ENCODE results near the gene PIK3CG. TPM values are rescaled to one million over a fixed set of nuclear protein-coding genes. Genes with fewer than 3 reads are reported as not detected.

The PIK3CG gene
- total RNA-seq, 1 donor from 2014 or later, result 0.73 TPM

GRCh38 chr7:106855540-106856132 lies 9.4 kb upstream of the PIK3CG start:
- ATAC-seq (no peak), DNase-seq (ENCODE audit: low spot score) (no peak)

DNA sequence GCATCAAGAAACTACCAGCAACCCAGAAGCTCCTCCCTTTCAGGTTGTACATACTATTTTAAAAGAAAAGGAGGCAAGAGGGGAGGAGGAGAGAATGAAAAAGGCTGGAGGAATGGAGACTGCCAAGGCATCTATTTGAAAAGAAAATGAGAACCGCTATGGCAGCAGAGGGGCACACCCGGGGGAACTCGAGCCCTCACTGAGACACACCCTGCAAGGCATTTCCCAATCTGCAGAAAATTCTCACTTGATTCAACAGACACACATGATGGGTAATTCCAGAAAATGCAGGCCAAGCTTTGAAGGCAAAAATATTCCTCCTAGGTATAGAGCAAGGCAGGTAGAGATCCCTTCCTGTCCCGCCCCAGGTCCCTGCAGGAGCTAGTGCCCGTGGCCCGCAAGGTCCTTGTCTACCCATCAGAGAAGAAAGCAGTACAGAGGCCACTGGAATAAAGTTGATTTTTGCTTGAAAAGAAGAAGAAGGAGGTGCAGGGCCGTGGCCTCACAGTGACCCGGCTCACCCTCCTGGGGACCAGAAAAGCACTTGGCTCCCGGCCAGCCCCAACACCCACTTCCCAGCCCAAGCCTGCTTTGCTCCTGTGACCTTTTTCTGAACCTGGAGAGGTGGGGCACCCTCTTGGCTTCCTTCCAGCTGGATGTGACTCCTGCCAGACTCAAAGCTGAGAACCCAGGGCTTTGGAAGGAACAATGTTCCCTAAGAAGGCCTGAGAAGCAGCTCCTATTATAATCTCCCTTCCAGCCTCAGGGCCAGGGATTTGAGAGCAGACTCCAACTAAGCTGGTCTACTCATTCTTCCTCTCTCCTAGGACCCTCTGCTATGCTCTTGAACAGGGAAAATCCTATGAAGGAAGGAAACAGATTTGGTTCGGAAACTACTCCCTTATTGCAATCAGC lies 6.2 kb upstream of the PIK3CG start:
- ATAC-seq, result peak; percentile 32
- DNase-seq (ENCODE audit: low spot score), result peak; percentile 50

GRCh38 chr7:106862317-106863089 lies 2.6 kb upstream of the PIK3CG start:
- ATAC-seq (no peak), DNase-seq (ENCODE audit: low spot score) (no peak)

DNA sequence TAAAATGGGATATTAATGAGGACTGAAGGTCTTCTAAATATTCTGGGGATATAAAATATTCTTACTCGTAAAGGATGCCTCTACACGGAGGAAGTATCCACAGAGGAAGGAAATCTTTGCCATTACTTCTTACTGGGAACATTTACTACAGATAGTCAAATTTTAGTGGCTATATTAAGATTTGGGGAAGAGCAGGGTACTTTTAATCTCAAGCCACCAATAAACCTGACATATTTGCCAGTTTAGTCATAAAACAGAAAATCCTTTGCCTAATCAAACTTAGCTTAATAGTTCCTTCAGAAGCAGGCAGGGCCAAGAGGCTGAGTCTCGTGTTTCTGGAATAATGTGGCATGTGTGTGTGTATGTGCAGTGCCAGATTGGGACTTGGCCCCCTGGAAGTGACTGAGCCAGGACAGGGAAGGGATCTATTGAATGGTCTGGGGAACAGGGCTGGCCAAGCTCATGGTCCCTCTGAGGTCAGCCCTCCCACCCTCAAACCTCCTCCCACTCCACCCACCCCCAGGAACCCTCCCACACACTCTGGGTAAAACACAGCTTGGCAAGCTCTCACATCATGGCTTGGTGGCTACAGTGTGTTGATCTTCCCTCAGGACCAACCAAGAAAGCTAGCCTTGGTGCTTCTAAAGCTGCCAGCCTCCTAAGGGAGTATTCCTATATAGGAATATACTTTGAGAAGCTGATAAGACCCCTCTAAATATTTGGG lies 1.6 kb upstream of the PIK3CG start:
- ATAC-seq, result no peak

DNA sequence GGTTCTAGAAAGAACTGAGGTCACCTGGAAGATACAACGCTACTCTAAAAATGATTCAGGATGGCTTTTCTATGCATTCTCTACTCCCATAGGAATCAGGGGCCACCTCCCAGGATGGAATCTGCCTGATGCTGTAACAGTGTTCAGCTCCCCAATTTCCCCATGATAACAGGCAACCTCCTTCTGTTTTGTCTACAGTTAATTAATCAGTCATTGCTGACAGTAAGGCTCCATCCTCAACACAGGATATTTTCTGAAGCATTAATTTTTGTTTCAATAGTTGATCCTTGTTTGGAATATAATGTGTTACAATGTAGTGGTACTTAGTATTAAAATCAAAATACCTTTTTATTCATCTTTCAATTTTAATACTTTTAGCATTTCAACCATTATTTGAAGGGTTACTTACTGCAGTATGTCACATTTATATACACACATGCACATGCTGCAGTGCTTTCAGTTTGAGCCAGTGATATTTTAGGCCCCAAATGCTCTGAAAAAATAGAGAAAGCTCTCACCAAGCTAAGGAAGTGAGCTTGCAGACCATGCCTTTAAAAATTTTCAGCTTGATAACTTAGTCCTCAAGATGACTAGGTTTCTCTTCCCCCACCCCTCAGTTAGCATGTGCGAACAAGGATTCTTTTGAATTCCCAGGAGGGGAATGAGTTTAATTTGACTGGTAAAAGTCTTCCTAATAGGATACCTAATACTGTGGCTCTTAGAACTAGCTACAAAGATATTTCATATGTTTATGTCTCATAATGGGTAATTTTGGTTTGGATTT lies 592 bp upstream of the PIK3CG start:
- DNase-seq (ENCODE audit: low spot score) (no peak), ATAC-seq (no peak)

More for the DNA sequence above, 1.6 kb upstream of the PIK3CG start:
- no peak for DNase-seq (ENCODE audit: low spot score)

DNA sequence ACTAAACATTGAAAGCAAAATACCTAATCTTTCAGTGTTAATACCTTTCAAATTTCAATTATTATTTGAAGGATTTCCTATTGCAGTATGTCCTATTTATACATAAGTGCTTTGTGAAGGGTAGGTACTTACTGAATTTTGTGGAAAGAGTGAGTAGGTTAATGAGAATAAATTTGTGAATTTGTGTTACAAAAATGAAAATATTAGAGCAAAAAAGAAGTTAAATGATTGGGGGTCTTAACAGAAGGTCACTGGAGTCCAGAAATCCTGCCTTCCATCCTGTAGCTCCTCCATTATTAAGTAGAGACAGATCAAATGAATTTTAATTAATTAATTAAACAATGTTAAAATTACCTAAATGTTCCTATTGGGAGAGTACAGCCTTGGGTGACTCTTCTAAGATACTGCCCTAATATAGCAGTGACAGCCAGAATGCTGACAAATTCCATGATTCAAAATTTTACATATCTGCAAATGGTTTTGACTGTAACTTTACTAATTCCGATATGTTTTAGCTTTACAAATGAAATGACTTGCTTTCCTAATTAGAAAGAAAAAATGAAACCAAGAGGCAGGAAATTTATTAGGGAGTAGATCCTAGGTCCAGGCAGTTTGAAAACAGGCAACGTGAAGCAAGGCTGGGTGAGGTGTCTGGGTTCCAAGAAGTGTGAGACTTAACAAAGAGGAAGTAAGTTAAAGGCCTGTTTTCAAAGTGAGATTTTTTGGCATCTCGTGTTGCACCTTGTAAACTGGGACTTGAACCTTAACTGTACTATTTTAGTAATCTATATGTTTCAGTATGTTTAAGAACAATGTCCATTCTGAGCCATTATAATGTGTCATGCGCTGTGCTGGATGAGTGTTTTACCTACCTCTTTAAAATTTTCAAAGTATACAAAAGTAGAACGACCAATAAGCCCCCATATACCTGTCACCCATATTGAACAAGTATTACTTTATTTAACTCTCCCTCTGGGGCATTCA lies 1.5 kb downstream of the PIK3CG start:
- no peak for ATAC-seq
- DNase-seq (ENCODE audit: low spot score), result no peak

GRCh38 chr7:106867641-106868351 lies 2.7 kb downstream of the PIK3CG start:
- ATAC-seq (no peak), DNase-seq (ENCODE audit: low spot score) (no peak)

DNA sequence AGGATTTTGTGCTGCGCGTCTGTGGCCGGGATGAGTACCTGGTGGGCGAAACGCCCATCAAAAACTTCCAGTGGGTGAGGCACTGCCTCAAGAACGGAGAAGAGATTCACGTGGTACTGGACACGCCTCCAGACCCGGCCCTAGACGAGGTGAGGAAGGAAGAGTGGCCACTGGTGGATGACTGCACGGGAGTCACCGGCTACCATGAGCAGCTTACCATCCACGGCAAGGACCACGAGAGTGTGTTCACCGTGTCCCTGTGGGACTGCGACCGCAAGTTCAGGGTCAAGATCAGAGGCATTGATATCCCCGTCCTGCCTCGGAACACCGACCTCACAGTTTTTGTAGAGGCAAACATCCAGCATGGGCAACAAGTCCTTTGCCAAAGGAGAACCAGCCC lies 3.3 kb downstream of the PIK3CG start:
- ATAC-seq (no peak), DNase-seq (ENCODE audit: low spot score) (no peak)

DNA sequence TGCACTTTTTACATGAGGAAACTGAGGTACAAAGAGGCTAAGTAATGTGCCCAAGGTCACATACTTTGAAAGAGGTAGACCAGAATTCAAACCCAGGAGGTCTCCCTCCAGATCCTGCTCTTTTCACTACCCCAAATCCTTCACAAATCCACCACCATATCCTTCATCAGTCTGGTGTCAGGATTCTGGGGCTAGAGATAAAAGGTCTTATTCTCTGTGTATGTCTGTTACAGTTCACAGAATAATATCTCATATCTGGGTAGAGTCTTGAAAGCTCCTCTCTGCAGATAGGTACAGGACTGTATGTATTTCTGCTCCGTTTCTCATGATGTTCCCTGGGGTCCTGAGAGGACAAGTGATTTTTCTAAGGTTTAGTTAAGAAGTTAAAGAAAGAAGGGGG lies 4.9 kb downstream of the PIK3CG start:
- DNase-seq (ENCODE audit: low spot score), result no peak
- ATAC-seq, result no peak

DNA sequence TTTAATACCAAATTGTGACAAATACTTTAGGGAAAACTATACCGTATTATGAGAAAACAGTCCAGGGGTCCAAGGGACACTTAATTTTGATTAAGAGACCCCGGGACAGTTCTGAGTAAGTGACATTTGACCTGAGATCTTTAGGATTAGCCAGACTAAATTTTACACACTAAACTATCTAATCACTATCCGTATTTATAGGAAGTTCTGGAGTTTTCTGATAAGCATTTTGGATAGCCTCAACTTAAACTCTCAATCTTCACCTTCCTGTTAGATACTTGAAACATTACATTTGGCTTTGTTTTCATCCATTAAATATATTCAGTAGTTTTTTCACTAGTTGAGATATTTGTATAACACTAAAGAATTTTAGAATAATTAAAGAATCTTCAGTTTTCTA lies 5.4 kb downstream of the PIK3CG start:
- no peak for ATAC-seq
- no peak for DNase-seq (ENCODE audit: low spot score)

- ATAC-seq (no peak), DNase-seq (ENCODE audit: low spot score) (no peak)
Observed at GRCh38 chr7:106870983-106871410, 5.9 kb downstream of the PIK3CG start.

DNA sequence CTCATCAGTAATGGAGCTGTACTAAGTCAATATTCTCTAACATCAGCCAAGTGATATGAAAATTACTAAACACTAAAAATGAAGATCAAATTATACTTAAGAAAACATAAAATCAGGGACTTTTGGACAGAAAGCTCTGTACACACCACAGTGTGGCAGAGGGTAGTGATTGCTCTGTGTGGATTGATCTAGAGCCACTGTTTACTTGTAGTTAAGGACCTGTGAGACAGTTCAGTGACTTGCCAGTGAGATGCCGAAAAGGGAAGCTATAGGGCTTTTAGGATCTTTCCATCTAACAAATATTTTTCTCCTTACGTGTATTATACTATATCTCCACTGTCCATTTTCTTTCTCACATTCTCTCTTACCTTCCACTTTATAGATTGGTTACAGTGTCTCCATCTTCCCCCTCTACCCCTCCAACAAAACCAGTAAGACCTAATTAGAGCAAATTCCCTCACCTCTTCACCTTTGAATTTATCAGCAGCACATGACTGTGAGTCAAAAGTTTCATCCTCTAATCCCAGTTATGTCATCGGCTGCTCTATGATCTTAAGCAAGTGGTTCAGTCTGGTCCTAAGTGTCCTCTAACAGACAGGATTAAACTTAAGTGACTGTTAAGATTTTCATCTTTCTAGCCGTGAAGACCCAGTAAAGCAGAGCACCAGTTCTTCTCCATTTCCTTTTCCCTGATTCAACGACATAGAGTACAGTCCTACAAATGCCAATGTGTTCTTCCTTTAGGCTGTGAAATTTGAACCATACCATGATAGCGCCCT lies 6.9 kb downstream of the PIK3CG start:
- no peak for ATAC-seq
- no peak for DNase-seq (ENCODE audit: low spot score)

- ATAC-seq (no peak), DNase-seq (ENCODE audit: low spot score) (no peak)
Observed at GRCh38 chr7:106872763-106873162, 7.7 kb downstream of the PIK3CG start.

- ATAC-seq (no peak), DNase-seq (ENCODE audit: low spot score) (no peak)
Observed at GRCh38 chr7:106874076-106874475, 9.0 kb downstream of the PIK3CG start.

DNA sequence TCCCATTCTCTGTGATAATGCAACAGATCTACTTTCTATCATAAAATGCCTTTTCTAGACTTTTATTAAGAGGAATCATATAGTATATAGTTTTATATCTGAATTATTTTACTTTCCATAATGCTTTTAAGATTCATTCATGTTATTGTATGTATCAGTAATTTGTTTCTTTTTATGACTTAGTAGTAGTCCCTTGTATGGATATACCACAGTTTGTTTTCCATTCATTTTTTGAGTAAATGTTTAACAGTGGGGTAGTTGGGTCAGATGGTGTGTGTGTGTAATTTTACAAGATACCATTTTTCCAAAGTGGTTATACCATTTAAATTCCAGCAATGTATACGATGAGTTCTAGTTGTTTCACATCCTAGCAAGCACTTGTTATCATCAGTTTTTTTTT lies 10.4 kb downstream of the PIK3CG start:
- ATAC-seq (no peak), DNase-seq (ENCODE audit: low spot score) (no peak)

DNA sequence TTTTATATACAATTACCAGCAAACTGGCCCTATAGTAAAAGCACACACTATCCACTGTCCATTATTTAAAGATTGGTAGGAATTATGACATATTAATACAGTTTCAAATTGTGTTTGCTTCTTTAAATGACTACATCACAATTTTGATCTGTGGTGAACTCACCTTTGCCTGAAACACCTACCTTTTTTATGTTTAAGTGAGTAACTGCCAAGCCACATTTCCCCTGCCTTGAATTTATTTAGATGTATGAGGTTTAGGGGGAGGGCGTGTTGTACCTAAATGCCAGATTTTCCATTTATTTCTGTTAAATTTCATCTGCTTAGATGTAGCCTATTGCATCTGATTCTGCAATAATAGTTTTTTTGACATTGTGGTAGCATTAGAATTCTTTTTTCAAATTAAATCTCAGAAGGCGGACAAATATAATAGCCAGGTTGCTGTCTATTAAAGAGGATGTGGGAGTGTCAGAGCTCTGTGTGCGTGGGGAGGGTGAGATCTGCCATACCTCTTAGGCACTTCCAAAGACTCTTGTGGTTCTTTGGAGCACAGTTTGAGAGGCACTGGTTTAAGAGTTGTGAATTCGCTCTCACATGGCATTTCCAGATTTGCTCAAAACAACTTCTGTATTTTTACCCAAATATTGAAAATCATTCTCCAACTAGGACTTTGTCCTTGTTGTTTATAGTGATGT lies 13.8 kb downstream of the PIK3CG start:
- DNase-seq (ENCODE audit: low spot score) (no peak), ATAC-seq (no peak)

- DNase-seq (ENCODE audit: low spot score) (no peak), ATAC-seq (no peak)
Observed at GRCh38 chr7:106881984-106882383, 16.9 kb downstream of the PIK3CG start.

Measured in left lobe of liver (tissue), 2 donors.